Measurements from ENCODE around the gene KLHL29.

Gene KLHL29

DNA sequence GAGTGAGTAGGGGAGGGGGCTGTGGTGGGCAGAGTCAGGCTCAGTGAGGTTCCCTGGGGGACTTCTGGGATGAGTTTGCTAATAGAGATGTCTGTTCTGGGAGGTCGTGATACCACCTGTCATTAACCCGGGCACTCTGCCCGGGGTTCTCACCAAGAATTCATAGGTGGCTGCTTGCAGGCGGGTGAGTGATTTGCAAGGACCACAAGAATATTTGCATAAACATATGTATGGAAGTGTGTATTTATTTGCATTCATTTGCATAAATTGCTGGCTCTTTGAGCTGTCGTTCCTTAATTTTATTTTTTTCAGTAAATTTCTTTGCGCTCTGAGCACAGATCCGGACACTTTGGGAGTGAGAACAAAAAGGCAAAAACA is 282.0 kb downstream of the KLHL29 start:
- DNase-seq, result no peak

DNA sequence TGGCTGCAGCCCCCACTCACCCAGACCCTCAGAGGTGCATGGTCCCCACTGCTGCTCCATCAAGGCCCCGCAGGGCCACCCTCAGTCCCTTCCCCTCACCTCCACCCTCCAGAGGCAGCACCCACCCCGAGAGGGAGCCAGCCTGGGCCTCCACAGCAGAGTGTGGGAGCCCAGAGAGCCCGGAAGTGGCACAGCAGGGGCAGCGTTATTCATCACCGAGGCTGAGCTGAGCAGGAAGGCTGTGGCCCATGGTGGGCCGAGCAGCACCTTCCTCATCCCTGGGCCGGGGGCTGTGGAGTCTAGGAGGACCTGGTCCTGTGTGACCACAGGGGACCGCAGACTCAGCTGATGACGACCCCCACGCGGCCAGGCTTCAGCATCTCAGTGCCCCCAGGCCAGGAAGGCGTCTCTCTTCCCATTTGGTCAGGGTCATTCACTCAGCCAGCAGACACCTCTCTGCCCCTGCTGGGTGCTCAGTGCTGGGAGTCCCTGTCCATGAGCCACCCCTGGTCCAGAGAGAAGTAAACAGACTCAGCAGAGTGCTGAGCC is 283.9 kb downstream of the KLHL29 start:
- DNase-seq, result no peak

DNA sequence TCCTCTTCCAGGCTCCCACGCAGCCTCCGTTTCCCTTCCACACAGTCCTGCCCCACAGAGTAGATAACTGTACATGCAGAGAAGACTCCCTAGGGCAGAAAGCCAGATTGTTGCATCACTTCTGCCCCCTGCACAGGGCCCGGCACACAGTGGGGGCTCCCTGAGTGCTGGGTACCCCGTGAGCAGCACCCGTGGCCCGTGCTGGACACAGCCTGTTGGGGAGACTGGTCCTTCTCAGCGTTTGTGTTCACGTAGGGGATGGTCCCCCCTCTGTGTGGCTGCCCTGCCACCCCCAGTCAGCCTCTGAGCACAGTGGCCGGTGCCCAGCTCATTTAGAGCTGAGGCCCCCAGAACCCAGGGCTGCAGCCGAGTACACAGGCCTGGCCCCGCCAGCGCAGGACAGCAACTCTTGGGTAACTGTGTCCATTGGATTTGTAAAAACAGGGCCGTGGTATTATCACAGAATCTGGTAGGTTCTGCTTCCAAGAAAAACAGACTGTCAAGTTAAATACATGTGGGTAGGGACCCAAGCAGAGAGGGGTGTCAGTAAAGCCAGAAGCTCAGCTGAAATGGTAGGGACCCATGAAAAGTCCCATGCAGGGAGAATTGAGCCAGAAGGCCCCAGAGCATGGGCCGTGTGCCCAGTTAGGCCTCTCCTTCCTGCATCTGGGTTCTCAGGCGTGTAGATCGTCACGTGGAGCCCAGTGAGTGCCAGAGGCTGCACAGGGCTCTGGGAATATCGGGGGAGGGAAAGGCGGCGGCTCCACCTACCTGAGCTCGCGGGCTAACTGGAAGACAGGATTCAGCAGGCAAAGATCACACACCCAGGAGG is 284.6 kb downstream of the KLHL29 start:
- DNase-seq, result no peak

DNA sequence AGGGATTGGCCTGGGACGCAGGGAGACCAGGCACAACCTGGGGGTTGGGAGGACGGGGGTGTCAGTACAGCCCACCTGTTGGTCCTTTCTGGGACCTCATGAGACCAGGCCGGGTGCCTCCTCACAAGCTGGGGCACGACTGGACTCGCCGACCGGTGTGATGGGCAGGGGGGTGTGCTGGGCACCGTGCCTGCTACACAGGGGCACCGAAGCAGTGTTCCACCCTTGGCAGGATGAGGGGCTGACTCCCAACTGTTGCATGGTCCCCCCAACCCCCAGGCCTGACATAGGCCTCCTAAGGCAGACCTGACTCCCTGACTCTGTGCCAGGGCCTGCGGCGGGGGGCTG is 285.2 kb downstream of the KLHL29 start:
- no peak for DNase-seq

DNA sequence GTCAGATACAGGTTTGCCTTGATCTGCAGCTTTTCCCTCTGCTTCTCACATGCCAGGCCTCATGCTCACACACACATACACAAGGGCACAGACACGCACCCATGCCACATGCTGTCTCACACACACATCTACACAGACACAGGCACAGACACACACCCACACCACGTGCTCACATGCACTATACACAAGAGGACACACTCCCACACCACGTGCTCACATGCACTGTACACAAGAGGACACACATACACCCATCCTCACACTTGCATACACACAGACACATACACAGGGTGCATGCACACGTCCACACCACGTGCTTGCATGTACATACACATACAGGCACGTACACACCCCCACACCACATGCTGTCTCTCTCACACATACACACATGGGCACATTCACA is 288.1 kb downstream of the KLHL29 start:
- DNase-seq, result no peak

DNA sequence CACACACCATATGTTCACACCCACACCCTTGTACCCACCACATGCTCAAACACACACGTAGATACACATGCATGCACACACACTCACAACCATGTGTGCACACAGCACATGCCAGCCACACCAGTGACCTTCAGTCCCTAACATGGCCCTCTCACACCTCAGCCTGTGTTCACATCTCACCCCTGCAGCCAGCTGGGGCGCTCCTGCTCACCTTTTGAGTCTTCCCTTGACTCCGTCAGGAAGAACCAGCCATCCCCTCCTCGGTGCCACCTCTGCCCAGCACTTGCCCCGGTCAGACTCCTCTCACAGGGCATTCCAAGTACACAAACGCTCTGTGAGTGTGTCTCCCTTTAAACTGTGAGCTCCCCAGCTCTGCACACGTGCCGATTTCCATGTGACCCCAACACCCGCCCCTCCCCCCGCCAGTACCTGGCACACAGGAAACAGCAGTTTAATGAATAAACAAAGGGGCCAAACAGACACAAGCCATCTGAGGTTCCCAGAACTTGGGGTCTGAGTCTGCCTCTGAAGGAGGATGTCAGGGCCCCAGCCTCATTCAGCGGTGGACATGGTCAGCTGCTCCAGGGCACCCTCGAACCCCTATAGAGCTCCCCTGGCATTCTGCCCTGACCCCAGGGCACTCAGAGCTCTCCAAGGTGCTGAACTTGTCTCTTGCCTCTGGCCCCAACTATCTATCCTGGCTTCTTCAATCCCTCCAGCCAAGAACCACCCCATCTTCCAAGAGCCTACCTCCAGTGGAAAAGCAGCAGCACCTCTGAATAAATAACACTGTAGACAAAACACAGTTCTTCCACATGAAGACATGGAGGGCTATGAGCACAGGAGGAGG is 289.1 kb downstream of the KLHL29 start:
- DNase-seq, result peak; percentile 60

DNA sequence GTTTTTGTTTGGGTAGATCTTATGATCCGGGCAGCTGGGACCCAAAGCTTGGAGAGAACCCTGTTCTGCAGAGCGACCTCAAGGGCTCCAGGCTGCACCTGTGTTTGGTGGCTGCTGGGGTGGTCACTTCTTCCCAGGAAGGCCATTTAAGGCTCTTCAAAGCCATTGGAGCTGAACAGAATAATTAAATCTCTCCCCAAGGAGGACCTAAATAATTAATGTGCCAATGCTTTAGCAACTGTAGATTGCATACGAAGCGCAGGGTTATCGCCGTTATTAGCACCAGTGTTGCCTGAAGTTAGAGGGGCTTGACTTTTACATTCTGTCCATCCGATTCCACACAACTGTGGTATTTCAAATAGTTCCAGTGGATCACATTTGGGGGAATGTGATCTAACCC is 290.5 kb downstream of the KLHL29 start:
- peak; percentile 83 for DNase-seq

DNA sequence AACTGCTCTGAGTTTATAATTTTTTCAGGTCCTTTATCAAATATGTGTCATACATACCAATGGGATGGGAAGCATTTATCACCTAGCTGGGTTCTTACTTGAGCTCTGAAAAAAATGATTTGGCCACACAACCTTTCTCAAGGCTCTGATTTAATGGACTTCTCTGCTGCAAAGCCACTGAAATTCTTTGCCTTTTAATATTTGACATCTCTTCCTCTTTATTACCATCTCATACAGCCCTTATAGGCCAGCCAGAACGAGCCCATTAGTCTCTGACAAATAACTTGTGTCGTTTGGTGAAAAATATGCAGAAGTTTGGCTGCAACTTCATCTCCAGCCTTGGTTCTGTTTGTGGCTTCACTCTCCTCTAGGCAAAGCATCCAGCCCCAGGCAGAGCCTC is 292.9 kb downstream of the KLHL29 start:
- no peak for DNase-seq

DNA sequence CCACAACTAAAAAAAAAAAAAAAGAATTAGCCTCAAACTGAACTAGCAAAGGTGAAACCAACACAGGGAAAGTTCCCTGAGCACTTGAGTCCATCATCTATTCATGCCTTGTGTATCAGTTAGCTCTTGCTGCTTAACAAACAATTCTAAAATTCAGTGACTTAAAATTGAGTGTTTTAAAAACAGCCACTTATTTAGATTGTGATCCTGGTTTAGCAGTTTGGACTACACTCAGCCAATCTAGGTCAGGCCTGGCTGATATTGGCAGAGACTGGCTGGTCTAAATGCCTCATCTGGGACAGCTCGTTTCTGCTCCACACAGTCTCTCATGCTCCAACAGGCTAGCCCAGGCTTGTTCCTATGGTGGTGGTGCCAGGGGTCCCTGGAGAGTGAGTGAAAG is 294.1 kb downstream of the KLHL29 start:
- DNase-seq, result no peak

DNA sequence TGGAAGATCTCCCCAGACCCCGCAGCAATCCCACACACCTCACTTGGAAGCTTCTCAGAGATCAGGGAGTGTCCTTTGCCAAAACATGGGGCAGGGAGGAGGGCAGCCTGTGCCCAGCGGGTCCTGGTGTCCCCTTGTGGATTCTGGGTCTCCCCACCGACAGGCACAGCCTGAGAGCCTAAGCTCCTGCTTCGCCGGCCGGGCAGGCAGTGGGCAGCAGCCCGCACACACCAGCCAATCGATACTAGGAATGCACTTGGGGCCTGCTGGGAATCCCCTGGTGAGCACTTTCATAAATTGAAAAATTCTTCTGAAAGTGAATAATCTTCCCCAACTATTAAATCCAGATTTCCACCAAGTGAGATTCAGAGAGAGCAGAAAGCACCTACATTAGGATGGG is 296.0 kb downstream of the KLHL29 start:
- no peak for DNase-seq

DNA sequence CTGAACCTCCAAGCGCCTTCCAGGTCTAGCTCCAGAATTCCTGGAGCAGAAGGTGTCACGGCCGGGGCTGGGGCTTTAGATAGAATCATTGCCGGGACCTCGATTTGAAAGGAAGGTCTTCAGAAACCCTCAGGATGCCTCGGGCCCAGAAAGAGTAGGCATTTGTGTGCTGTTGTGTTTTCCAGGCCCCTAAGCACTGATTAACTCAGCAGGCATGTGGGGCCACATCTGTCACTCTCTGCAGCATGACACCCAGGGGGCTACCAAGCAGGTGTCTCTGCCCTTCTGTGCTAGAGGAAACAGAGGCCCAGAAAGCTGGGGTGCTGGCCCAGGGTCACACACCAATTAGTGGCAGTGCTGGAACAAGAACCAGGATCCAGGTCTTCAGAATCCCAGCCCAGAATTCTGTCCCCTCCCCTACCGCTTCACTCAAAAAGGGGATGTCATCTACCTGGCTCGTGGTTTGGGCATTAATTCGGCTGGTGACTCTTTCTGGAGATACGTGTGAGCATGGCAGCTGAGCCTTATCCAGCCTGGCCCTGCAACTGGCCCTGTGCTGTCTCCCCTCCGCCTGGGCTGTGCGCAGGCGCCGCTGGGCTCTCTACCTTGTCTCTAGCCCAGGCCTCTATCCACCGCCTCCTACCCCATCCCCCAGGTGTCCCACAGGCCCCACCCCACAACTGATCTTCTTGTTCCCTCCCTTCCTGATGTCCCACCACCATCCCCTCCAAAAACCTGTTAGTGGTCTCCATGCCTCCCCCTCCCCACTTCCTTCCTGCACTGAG is 296.6 kb downstream of the KLHL29 start:
- no peak for DNase-seq

DNA sequence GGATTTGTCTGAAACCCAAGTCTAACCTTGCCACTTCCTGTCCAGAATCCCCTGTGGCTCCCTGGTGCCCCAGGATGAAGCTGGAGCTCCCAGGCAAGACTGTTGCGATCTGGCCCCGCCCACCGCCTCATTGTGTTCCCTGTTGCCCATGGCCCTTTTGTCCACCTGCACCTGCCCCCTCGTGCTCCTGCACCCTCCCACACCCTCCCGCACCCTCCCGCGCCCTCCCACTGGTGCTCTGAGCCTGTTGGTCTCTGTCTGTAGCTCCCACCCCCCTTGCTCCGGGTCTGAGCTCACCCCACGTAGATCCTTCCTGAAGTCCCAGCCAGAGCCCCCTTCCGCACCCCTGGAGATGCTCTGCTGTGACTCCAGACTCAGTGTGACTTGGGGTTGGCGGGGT is 297.5 kb downstream of the KLHL29 start:
- DNase-seq, result no peak

DNA sequence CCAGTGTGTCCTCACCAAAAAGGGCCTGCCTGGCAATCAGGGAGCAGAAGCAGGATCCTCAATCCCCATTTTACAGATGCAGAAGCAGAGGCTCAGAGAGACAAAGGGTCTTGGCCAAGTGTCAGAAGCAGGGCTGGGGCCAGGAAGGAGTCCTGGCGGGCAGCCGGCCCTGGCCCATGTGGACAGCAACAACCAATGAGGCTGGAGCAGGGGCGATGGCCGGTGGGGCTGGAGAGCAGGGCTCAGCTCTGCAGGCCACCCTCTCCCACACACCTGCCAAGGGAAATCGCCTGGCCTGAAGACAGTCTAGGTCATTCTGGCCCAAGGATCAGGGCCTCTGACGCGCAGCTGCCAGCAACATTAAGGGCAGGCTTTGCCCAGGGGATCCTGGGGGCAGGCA is 298.0 kb downstream of the KLHL29 start:
- no peak for DNase-seq

DNA sequence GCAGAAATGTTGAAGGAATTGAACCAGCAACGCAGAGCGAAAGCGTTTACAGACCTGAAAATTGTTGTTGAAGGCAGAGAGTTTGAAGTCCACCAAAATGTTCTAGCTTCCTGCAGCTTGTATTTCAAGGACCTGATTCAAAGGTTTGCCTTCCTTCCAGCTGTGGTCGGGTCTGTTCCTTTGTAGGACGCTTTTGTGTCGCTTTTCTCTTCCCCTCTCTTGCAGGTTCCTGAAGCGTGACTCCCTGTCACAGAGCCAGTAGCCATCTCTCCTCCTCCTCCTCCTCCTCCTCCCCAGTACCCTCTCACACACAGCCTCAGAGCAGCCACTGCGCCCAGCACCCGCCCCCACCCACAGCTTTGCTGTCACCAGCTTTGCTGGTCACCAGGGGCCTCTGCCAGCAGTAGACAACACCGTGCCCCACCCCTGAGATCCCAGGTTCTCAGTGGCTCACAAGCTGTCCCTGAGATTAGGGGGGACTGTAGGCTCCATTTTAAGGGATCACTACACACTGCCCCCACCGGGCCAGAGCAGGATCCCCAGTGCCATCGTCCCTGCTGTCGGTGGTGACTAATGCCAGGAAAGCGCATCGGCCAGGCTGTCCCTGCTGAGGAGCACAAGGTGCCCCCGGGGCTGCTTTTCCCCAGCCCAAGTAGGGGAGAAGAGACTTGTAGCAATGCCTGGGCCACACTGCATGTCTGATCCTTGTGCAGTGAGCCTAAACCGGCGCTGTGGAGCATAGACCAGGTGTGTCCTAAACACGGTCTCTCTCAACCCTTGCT is 299.6 kb downstream of the KLHL29 start:
- DNase-seq, result peak; percentile 30

DNA sequence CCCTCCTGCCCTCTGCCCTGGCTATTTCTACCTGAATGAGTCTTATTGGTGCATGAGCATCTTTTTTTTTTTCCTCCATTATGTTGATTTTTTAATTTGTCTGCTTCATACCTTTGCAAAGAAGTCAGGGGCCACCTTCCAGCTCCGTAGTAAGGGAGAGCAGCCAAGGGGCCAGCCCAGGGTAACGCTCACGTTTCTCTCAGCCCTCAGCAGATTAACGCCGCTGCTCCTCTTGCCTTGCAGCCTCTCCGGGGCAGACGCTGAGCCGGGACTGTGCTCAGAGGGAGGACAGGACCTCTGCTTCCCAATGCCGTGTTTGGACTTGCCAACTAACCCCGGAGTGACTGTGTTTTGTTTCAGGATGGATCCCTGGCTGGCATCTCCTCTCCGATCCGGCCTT is 300.2 kb downstream of the KLHL29 start:
- peak; percentile 51 for DNase-seq

DNA sequence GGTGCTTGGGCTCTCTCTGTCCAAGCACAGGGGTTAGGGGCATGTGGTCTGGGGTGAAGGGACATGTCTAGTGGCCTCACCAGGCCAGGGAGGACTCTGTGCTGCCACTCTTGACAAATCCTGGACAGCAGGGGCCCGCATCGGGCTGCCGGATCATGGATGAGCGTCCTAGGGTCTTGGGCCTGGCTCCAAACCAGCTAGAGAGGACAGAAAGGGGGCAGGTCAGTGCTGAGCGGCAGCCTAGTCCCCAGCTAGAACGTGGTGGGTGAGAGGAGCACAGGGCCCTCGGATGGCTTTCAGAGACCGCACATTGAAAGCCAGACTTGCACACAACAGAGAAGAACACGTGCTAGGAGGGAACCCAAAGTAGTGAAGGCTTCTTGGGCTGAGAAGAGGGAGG is 300.7 kb downstream of the KLHL29 start:
- no peak for DNase-seq

DNA sequence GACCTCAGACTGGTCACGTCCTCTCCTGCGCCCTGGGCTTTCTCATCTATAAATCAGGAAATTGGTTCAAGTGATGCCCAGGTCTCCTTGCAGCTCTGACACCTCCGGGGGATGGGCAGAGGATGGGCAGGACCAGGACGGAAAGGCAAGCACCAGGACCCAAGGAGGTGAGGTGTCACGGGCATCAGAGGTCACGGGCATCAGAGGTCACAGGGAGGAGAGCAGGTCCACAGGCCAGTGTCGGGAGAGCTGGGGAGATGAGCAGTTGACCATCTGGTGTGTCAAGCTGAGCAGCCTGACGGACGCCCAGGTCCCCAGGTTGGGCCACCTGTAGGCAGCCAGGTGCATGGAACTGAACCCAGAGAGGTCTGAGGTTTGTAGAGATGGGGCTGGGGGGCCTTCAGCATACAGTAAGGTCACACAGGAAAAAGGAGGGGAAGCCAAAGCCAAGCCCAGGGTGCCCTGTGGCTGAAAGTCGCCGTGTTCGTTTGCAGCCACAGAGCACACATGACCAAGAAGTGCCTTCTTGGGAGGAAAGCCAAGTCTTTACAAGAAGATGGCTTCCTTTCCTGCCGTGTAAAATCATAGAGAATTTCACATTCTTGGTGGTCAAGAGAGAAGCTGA is 301.5 kb downstream of the KLHL29 start:
- no peak for DNase-seq

DNA sequence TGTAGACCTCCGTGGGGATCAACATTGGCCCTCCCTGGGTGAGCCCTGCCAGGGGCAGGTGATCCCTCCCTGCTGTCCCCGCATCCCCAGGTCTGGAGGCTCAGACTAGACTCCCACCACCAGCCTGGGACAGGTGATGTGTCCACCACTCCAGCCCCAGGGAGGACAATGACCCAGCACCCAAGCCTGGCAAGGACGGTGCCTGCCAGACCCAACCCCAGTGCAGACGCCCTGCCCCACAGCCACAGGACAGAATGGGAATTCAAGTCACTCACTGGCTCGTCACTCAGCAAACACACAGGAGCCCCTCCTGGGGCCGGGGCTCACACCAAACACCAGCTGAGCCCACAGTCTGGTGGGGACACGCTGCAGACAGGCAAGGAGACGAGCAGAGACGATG is 302.2 kb downstream of the KLHL29 start:
- DNase-seq, result no peak

DNA sequence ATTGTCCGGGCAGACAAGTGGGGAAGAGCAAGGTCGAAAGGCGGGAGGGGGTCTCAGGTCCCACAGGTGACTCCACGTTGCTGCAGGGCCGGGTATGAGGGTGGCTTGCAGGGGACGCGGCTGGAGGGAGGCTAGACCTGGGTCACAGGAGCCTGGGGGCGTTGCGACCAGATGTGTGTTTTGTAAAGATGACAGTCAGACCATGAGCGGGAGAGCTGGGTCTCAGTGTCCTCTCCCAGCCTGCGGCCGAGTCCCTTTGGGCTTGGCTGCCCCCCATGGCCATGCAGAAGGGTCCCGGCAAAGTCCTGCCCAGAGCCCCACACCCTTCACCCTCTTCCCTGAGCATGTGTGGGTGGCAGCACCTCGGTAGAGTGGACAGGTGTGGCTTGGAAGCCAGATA is 302.7 kb downstream of the KLHL29 start:
- no peak for DNase-seq

DNA sequence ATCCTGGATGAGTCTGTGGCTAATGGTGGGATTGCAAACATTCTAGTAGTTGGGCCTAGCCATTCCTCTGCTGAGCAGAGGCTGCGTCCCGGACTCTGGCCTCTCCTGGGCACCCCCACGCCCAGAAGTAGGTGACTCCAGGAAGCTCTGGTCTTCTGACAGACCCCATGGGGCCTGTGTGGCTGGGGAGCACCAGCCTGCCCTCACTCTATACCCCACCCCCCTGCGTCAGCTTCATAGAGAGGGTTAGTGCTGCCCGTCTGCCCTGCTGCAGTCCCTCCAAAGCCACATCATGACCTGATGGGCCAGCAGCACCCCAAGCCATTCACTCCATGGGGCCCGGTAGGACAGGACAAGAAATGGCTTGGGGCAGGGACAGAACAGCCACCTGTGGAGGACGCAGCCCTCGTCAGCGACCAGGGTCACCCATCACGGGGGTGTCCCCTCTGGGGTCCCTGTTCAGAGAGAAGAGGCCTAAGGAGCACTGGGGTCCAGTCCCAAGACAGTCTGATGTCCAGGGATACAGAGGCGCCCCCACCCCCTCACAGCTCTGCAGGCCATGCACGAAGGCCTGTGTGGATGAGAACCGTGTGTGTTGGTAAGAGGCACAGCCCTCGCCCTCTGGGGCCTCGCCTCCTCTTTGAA is 303.6 kb downstream of the KLHL29 start:
- DNase-seq, result no peak

DNA sequence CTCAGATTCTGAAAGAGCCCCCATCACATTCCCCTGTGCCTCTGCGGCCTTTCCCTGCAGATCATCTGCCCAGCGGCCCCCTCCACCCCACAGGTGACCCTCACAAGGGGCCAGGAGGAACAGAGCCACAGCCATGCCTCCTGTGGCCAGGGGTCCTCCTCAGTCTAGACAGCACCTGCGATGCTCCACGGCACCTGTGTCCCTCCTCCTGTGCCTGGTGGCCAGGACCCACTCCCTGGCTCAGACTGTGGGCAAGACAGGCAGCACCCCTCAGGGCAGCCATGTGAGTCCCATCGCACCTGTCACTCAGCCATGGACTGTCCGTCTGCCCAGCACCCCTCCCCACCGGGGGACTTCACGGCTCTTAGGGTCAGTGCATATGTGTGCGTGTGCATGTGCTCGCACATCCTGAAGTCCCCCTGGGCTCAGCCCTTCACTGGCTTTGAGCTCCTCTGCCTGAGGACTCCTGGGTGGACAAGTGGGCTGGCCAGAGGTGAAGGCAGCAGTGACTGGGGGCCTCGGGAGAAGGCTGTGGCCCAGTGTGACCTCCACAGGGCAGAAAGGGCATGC is 304.2 kb downstream of the KLHL29 start:
- no peak for DNase-seq

All from eye (tissue), 1 donor.